Astrocyte (in vitro differentiated cells and primary cell): Measurements from ENCODE around the gene BATF3. TPM values are rescaled to one million over a fixed set of nuclear protein-coding genes. Genes with fewer than 3 reads are reported as not detected.
A peak's percentile ranks its signal among the peaks of the same experiment; 100 is the strongest.

ENCODE experiments used
- DNase-seq: peaks from one replicate; pipeline ENCODE4 v3.0.0-alpha.2; 2010; ENCODE audit warnings: low read depth
- FAIRE-seq: peaks from 2 replicates; lab custom pipeline; 2011; peaks lifted over from hg19 to GRCh38; lab: Jason Lieb, UNC
- H2AFZ ChIP-seq: 2 replicates; pipeline ENCODE4 v1.6.0; 2012; ENCODE audit warnings: low read depth, low read length, inconsistent platforms
- H3K27ac ChIP-seq: 2 replicates; pipeline ENCODE4 v1.5.1; 2011; ENCODE audit warnings: low read depth, low read length, inconsistent platforms
- H3K27me3 ChIP-seq: 2 replicates; pipeline ENCODE4 v1.6.0; 2011; ENCODE audit warnings: low read length, inconsistent platforms; ENCODE audit not compliant: insufficient read depth
- H3K36me3 ChIP-seq: 2 replicates; pipeline ENCODE4 v1.5.1; 2011; ENCODE audit warnings: low read length, inconsistent platforms; ENCODE audit not compliant: insufficient read depth
- H3K4me1 ChIP-seq: 2 replicates; pipeline ENCODE4 v1.5.1; 2011; ENCODE audit warnings: low read length, inconsistent platforms; ENCODE audit not compliant: insufficient read depth
- H3K4me2 ChIP-seq: 2 replicates; pipeline ENCODE4 v1.6.0; 2012; ENCODE audit warnings: low read length, inconsistent platforms
- H3K4me3 ChIP-seq: 2 replicates; pipeline ENCODE4 v1.5.1; 2011; ENCODE audit warnings: low read depth, mild to moderate bottlenecking, low read length, inconsistent platforms; ENCODE audit not compliant: insufficient read depth
- H3K79me2 ChIP-seq: 2 replicates; pipeline ENCODE4 v1.6.0; 2012; ENCODE audit warnings: mild to moderate bottlenecking, low read length, inconsistent platforms; ENCODE audit not compliant: insufficient read depth
- H3K9ac ChIP-seq: 2 replicates; pipeline ENCODE4 v1.6.0; 2012; ENCODE audit warnings: mild to moderate bottlenecking, low read length, inconsistent platforms
- H3K9me3 ChIP-seq: 2 replicates; pipeline ENCODE4 v1.5.1; 2012; ENCODE audit warnings: low read depth, mild to moderate bottlenecking, low read length, inconsistent platforms; ENCODE audit not compliant: insufficient read depth
- H4K20me1 ChIP-seq: 2 replicates; pipeline ENCODE4 v1.6.0; 2012; ENCODE audit warnings: low read length, inconsistent platforms; ENCODE audit not compliant: insufficient read depth
- H3K27ac Mint-ChIP-seq: one replicate; pipeline ENCODE4 v1.8.0; 2021; ENCODE audit warnings: mild to moderate bottlenecking, mixed read lengths; ENCODE audit not compliant: unreplicated experiment
- H3K27me3 Mint-ChIP-seq: one replicate; pipeline ENCODE4 v1.8.0; 2021; ENCODE audit warnings: low read depth, mixed read lengths; ENCODE audit not compliant: unreplicated experiment
- H3K36me3 Mint-ChIP-seq: one replicate; pipeline ENCODE4 v1.8.0; 2021; ENCODE audit warnings: low read depth, mixed read lengths; ENCODE audit not compliant: unreplicated experiment
- H3K4me1 Mint-ChIP-seq: one replicate; pipeline ENCODE4 v1.8.0; 2021; ENCODE audit warnings: low read depth, mixed read lengths; ENCODE audit not compliant: unreplicated experiment
- H3K4me3 Mint-ChIP-seq: one replicate; pipeline ENCODE4 v1.8.0; 2021; ENCODE audit warnings: mild to moderate bottlenecking, moderate library complexity, mixed read lengths; ENCODE audit not compliant: unreplicated experiment
- H3K9me3 Mint-ChIP-seq: one replicate; pipeline ENCODE4 v1.8.0; 2021; ENCODE audit warnings: mild to moderate bottlenecking, mixed read lengths; ENCODE audit not compliant: unreplicated experiment
- CTCF ChIP-seq: IDR thresholded peaks from 2 replicates; pipeline ENCODE4 v1.5.1; 2011; ENCODE audit warnings: low read depth, mild to moderate bottlenecking, inconsistent platforms, low read length, moderate library complexity; ENCODE audit not compliant: insufficient read depth
- EZH2 ChIP-seq: IDR thresholded peaks from 2 replicates; pipeline ENCODE4 v1.6.1; 2012; ENCODE audit warnings: mild to moderate bottlenecking, low read length, inconsistent platforms; ENCODE audit not compliant: insufficient read depth
- total RNA-seq: library from RNA; stranded (reverse); gene quantifications from 2 replicates; pipeline ENCODE4 v1.2.1, GENCODE V29; 2021

The BATF3 gene
- total RNA-seq, 1 donor from 2014 or later, result 1.9 TPM

- H3K27ac ChIP-seq, result no peak overlapping the region
- H3K79me2 ChIP-seq, result no peaks in the 10 kb centered on the region
- Mint-ChIP-seq H3K27ac (no peak overlapping the region), H3K36me3 (no peaks in the 10 kb centered on the region), H3K4me3 (no peak overlapping the region), H3K4me1 (peaks cover 2% of the 10 kb centered on the region), H3K9me3 (no peaks in the 10 kb centered on the region), H3K27me3 (peaks cover 52% of the 10 kb centered on the region)
- FAIRE-seq (no peak), DNase-seq (no peak)
- no peak overlapping the region for H3K4me3 ChIP-seq
- TF ChIP-seq EZH2 (no peak), CTCF (no peak)
- H2AFZ ChIP-seq, result no peak overlapping the region
- H3K27me3 ChIP-seq, result peaks cover 10% of the 10 kb centered on the region
- H3K9me3 ChIP-seq, result no peaks in the 10 kb centered on the region
- H3K4me1 ChIP-seq, result peaks cover 22% of the 10 kb centered on the region
- H3K9ac ChIP-seq, result no peak overlapping the region
- no peaks in the 10 kb centered on the region for H4K20me1 ChIP-seq
- H3K36me3 ChIP-seq, result no peaks in the 10 kb centered on the region
- H3K4me2 ChIP-seq, result no peak overlapping the region
These were observed 2.8 kb downstream of the BATF3 start for GRCh38 chr1:212696721-212697331.

GRCh38 chr1:212692774-212693644, 6.6 kb downstream of the BATF3 start:
- Mint-ChIP-seq H3K36me3 (no peaks in the 10 kb centered on the region), H3K27me3 (peaks cover 40% of the 10 kb centered on the region), H3K4me1 (no peaks in the 10 kb centered on the region), H3K27ac (peak overlapping the region; percentile 64), H3K4me3 (no peak overlapping the region), H3K9me3 (no peaks in the 10 kb centered on the region)
- no peak overlapping the region for H2AFZ ChIP-seq
- no peaks in the 10 kb centered on the region for H3K36me3 ChIP-seq
- no peaks in the 10 kb centered on the region for H4K20me1 ChIP-seq
- peak; percentile 32 for DNase-seq
- no peaks in the 10 kb centered on the region for H3K79me2 ChIP-seq
- H3K4me3 ChIP-seq, result no peak overlapping the region
- no peaks in the 10 kb centered on the region for H3K4me1 ChIP-seq
- H3K4me2 ChIP-seq, result no peak overlapping the region
- no peaks in the 10 kb centered on the region for H3K9me3 ChIP-seq
- H3K27ac ChIP-seq, result no peak overlapping the region
- no peak for FAIRE-seq
- TF ChIP-seq EZH2 (no peak), CTCF (no peak)
- H3K27me3 ChIP-seq, result peaks cover 3% of the 10 kb centered on the region
- H3K9ac ChIP-seq, result no peak overlapping the region
